ENCODE results near the gene DCLRE1B.

DNA sequence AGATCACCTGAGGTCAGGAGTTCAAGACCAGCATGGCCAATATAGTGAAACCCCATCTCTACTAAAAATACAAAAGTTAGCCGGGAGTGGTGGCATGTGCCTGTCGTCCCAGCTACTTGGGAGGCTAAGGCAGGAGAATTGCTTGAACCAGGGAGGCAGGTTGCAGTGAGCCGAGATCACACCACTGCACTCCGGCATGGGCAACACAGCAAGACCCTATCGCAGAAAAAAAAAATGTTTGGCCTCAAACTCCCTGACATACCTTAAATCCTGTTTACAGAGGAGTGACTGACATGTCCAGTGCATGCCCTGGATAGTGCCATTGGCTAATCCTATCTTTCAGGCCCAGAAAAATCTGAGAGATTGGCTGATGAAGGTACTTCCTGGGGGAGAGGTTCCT lies 11.8 kb downstream of the DCLRE1B start:
- TF ChIP-seq CTCF (IDR thresholded peaks at IDR 0.05) = no peak
- no peak for TF ChIP-seq POLR2A (IDR thresholded peaks at IDR 0.05)
